ENCODE data around the gene GTF2H4.

DNA sequence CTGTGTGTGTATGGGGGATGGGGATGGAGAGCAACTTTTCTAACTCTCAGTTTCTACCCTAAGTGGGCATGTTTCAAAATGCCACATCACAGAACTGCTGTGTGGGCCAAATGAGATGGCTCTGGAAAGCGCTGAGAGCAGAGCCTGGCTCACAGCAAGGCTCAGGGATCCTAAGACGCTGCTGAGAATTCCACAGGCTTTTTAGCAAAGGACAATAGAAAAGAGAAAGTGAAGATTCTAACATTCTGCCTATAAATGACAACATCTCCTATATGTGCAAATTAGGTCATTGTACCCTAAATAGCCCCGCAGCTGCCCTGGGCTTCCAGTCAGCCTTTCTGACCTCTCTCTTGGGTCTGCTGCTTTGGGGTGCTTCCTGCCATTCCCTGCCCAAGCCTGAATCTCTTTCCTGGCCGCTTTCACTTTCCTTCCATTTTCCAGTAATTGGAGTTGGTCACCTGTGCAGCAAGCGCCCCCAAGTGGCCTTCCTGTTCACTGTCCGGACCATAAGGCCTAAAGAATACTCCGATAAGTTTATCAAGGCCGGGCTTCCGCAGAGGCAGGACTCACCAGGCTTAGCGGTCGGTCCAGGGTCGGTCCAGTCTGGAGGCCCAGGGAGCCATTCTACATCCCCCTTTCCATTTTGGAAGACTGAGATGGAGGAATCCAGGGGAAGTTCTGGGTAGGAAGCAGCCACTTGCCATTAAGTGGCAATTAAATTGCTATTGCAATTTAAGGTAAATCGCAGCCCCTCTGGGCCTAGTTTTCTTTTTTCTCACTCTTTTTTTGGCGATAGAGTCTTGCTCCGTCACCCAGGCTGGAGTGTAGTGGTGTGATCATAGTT is 30.4 kb upstream of the GTF2H4 start:
- TF ChIP-seq, protein P1, sequence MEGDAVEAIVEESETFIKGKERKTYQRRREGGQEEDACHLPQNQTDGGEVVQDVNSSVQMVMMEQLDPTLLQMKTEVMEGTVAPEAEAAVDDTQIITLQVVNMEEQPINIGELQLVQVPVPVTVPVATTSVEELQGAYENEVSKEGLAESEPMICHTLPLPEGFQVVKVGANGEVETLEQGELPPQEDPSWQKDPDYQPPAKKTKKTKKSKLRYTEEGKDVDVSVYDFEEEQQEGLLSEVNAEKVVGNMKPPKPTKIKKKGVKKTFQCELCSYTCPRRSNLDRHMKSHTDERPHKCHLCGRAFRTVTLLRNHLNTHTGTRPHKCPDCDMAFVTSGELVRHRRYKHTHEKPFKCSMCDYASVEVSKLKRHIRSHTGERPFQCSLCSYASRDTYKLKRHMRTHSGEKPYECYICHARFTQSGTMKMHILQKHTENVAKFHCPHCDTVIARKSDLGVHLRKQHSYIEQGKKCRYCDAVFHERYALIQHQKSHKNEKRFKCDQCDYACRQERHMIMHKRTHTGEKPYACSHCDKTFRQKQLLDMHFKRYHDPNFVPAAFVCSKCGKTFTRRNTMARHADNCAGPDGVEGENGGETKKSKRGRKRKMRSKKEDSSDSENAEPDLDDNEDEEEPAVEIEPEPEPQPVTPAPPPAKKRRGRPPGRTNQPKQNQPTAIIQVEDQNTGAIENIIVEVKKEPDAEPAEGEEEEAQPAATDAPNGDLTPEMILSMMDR (IDR thresholded peaks at IDR 0.05): peak; percentile 64 to 98 (median 93)
- no peak for TF ChIP-seq POLR2A (IDR thresholded peaks at IDR 0.05)

All from thyroid gland (tissue), 4 donors.